ENCODE data around the gene WDR93.

Gene WDR93

DNA sequence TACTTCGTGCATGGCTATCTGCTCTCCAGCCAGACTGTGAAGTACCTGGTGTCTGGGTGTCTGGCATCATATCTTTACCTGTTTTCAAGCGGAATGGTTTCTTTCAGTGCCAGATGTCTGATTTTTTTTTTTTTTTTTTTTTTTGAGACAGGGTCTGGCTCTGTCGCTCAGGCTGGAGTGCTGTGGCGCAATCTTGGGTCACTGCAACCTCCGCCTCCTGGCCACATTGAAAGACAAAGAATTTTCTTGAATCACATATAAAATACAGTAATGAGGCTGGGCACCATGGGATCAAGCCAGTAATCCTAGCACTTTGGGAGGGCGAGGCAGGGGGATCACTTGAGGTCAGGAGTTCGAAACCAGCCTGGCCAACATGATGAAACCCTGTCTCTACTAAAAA lies 63.2 kb downstream of the WDR93 start:
- Histone ChIP-seq H4K20me1 (ENCODE audit: control insufficient read depth, insufficient read depth, low read depth, low read length) (no peaks in the 10 kb centered on the region), H3K4me2 (ENCODE audit: low read length) (no peak overlapping the region), H3K27me3 (ENCODE audit: control insufficient read depth, low read length) (peaks cover 15% of the 10 kb centered on the region; the same call in 1 of the 2 replicates)

DNA sequence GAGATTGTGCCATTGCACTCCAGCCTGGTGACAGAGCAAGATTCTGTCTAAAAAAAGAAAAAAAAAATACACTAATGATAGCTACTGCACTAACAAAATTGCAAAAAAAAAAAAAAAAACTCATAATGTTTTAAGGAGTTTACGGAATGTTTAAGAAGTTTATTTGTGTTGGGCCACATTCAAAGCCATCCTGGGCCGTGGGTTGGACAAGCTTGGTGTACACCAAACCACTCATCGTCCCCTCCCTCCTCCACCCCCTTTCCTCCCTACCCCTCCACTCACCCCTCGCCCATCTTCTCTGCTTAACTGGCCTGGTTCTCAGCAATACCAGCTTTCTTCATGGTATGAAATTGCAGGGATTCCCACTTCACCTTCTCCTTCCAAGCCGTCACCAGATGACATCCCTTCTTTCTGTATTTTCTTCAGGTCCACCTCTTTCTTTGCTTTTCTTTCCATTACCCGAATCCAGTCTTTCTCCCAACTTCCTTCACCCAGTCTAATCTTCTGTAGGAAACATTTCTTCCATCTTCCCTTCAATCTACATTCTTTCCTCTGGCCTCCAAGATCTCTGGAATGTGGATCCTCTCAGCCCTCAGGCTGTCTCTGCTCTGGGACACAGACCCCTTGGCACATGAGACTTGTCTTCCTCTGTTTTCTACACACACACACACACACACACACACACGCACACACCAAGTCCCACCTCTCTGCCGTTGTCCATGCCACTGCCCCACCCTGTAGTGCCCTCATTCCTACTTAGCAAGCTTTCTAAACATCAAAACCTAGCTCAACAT lies 63.9 kb downstream of the WDR93 start:
- Histone ChIP-seq H3K27ac (ENCODE audit: low read depth, low read length) (no peak overlapping the region), H3K36me3 (ENCODE audit: control insufficient read depth, low read length) (no peaks in the 10 kb centered on the region), H3K4me3 (ENCODE audit: low read length) (no peak overlapping the region), H4K20me1 (ENCODE audit: control insufficient read depth, insufficient read depth, low read depth, low read length) (no peaks in the 10 kb centered on the region), H3K4me2 (ENCODE audit: low read length) (no peak overlapping the region), H3F3A (ENCODE audit: control insufficient read depth, insufficient read depth) (no peaks in the 10 kb centered on the region), H3K27me3 (ENCODE audit: control insufficient read depth, low read length) (peaks cover 15% of the 10 kb centered on the region; the same call in 1 of the 2 replicates), H3K9me3 (ENCODE audit: control insufficient read depth, insufficient read depth, low read length) (no peaks in the 10 kb centered on the region), H3K4me1 (ENCODE audit: control insufficient read depth, low read length) (peaks cover 13% of the 10 kb centered on the region), H3K79me2 (ENCODE audit: control insufficient read depth, low read length) (no peaks in the 10 kb centered on the region), H3K9me2 (replicated peaks; ENCODE audit: control insufficient read depth, low read length) (no peaks in the 10 kb centered on the region)
- no peak for TF ChIP-seq CTCF (IDR thresholded peaks at IDR 0.05; ENCODE audit: low read depth, low read length, poor library complexity, severe bottlenecking)
- TF ChIP-seq EZH2phosphoT487 (IDR thresholded peaks at IDR 0.05; ENCODE audit: borderline replicate concordance, low read length): no peak

More for the DNA sequence above, 63.2 kb downstream of the WDR93 start:
- H3F3A ChIP-seq (ENCODE audit: control insufficient read depth, insufficient read depth): no peaks in the 10 kb centered on the region
- H3K27ac ChIP-seq (ENCODE audit: low read depth, low read length): no peak overlapping the region
- no peaks in the 10 kb centered on the region for H3K36me3 ChIP-seq (ENCODE audit: control insufficient read depth, low read length)
- no peaks in the 10 kb centered on the region for H3K9me3 ChIP-seq (ENCODE audit: control insufficient read depth, insufficient read depth, low read length)
- H3K4me3 ChIP-seq (ENCODE audit: low read length): no peak overlapping the region
- no peaks in the 10 kb centered on the region for H3K79me2 ChIP-seq (ENCODE audit: control insufficient read depth, low read length)
- peaks cover 13% of the 10 kb centered on the region for H3K4me1 ChIP-seq (ENCODE audit: control insufficient read depth, low read length)
- H3K9me2 ChIP-seq (replicated peaks; ENCODE audit: control insufficient read depth, low read length): no peaks in the 10 kb centered on the region
- TF ChIP-seq EZH2phosphoT487 (IDR thresholded peaks at IDR 0.05; ENCODE audit: borderline replicate concordance, low read length): no peak
- TF ChIP-seq CTCF (IDR thresholded peaks at IDR 0.05; ENCODE audit: low read depth, low read length, poor library complexity, severe bottlenecking): no peak

DNA sequence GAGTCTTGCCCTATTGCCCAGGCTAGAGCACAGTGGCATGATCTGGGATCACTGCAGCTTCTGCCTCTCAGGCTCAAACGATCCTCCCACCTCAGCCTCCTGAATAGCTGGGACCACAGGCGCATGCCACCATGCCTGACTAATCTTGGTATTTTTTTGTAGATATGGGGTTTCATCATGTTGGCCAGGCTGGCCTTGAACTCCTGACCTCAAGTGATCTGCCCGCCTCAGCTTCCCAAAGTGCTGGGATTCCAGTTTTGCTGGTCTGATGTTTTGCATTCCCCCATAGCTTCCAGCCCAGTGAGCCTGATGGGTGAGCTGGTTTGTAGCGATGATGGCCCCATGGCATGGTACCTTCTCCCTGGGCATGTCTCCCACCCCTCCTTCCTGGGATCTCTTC lies 65.1 kb downstream of the WDR93 start:
- H3K9me2 ChIP-seq (replicated peaks; ENCODE audit: control insufficient read depth, low read length): no peaks in the 10 kb centered on the region
- H3K9me3 ChIP-seq (ENCODE audit: control insufficient read depth, insufficient read depth, low read length): no peaks in the 10 kb centered on the region
- TF ChIP-seq CTCF (IDR thresholded peaks at IDR 0.05; ENCODE audit: low read depth, low read length, poor library complexity, severe bottlenecking) (no peak), EZH2phosphoT487 (IDR thresholded peaks at IDR 0.05; ENCODE audit: borderline replicate concordance, low read length) (no peak)
- H3F3A ChIP-seq (ENCODE audit: control insufficient read depth, insufficient read depth): no peaks in the 10 kb centered on the region
- H3K27me3 ChIP-seq (ENCODE audit: control insufficient read depth, low read length): peaks cover 7% of the 10 kb centered on the region; the same call in 1 of the 2 replicates
- no peak overlapping the region for H3K27ac ChIP-seq (ENCODE audit: low read depth, low read length)
- H3K79me2 ChIP-seq (ENCODE audit: control insufficient read depth, low read length): no peaks in the 10 kb centered on the region
- H3K4me1 ChIP-seq (ENCODE audit: control insufficient read depth, low read length): peaks cover 7% of the 10 kb centered on the region
- H3K4me2 ChIP-seq (ENCODE audit: low read length): no peak overlapping the region
- H4K20me1 ChIP-seq (ENCODE audit: control insufficient read depth, insufficient read depth, low read depth, low read length): no peaks in the 10 kb centered on the region
- H3K36me3 ChIP-seq (ENCODE audit: control insufficient read depth, low read length): no peaks in the 10 kb centered on the region
- H3K4me3 ChIP-seq (ENCODE audit: low read length): no peak overlapping the region
